Measurements from ENCODE around the gene CCDC34.

DNA sequence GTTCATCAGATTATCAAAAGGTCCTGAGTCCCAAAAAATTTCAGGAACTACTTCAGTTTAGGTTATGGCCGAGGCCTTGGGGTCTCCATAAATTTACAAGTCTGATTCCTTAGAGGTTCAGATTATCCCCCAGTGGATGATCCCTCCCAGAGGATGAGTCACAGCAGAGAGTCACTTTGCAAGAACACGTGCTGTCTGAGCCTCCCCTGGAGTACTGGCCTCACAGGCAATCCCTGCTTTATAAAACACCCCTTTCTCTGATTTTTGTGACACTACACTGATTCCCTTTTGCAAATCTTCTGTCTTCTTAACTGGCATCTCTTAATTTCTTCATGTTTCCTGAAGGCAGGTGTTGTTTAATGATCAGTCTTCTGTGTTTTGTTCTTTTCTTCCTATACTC is 45.3 kb downstream of the CCDC34 start:
- TF ChIP-seq, protein P1, sequence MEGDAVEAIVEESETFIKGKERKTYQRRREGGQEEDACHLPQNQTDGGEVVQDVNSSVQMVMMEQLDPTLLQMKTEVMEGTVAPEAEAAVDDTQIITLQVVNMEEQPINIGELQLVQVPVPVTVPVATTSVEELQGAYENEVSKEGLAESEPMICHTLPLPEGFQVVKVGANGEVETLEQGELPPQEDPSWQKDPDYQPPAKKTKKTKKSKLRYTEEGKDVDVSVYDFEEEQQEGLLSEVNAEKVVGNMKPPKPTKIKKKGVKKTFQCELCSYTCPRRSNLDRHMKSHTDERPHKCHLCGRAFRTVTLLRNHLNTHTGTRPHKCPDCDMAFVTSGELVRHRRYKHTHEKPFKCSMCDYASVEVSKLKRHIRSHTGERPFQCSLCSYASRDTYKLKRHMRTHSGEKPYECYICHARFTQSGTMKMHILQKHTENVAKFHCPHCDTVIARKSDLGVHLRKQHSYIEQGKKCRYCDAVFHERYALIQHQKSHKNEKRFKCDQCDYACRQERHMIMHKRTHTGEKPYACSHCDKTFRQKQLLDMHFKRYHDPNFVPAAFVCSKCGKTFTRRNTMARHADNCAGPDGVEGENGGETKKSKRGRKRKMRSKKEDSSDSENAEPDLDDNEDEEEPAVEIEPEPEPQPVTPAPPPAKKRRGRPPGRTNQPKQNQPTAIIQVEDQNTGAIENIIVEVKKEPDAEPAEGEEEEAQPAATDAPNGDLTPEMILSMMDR (IDR thresholded peaks at IDR 0.05; ENCODE audit: low read depth, low read length, missing input control): no peak
- TF ChIP-seq NR2F2 (IDR thresholded peaks at IDR 0.05): no peak
- TF ChIP-seq SP1 (IDR thresholded peaks at IDR 0.05): no peak
- TF ChIP-seq, protein P2, sequence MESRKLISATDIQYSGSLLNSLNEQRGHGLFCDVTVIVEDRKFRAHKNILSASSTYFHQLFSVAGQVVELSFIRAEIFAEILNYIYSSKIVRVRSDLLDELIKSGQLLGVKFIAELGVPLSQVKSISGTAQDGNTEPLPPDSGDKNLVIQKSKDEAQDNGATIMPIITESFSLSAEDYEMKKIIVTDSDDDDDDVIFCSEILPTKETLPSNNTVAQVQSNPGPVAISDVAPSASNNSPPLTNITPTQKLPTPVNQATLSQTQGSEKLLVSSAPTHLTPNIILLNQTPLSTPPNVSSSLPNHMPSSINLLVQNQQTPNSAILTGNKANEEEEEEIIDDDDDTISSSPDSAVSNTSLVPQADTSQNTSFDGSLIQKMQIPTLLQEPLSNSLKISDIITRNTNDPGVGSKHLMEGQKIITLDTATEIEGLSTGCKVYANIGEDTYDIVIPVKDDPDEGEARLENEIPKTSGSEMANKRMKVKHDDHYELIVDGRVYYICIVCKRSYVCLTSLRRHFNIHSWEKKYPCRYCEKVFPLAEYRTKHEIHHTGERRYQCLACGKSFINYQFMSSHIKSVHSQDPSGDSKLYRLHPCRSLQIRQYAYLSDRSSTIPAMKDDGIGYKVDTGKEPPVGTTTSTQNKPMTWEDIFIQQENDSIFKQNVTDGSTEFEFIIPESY (IDR thresholded peaks at IDR 0.05): no peak
- TF ChIP-seq, protein P3, sequence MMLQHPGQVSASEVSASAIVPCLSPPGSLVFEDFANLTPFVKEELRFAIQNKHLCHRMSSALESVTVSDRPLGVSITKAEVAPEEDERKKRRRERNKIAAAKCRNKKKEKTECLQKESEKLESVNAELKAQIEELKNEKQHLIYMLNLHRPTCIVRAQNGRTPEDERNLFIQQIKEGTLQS (IDR thresholded peaks at IDR 0.05): no peak
- no peak for TF ChIP-seq RAD21 (IDR thresholded peaks at IDR 0.05)
- TF ChIP-seq, protein P4, sequence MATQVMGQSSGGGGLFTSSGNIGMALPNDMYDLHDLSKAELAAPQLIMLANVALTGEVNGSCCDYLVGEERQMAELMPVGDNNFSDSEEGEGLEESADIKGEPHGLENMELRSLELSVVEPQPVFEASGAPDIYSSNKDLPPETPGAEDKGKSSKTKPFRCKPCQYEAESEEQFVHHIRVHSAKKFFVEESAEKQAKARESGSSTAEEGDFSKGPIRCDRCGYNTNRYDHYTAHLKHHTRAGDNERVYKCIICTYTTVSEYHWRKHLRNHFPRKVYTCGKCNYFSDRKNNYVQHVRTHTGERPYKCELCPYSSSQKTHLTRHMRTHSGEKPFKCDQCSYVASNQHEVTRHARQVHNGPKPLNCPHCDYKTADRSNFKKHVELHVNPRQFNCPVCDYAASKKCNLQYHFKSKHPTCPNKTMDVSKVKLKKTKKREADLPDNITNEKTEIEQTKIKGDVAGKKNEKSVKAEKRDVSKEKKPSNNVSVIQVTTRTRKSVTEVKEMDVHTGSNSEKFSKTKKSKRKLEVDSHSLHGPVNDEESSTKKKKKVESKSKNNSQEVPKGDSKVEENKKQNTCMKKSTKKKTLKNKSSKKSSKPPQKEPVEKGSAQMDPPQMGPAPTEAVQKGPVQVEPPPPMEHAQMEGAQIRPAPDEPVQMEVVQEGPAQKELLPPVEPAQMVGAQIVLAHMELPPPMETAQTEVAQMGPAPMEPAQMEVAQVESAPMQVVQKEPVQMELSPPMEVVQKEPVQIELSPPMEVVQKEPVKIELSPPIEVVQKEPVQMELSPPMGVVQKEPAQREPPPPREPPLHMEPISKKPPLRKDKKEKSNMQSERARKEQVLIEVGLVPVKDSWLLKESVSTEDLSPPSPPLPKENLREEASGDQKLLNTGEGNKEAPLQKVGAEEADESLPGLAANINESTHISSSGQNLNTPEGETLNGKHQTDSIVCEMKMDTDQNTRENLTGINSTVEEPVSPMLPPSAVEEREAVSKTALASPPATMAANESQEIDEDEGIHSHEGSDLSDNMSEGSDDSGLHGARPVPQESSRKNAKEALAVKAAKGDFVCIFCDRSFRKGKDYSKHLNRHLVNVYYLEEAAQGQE (IDR thresholded peaks at IDR 0.05): no peak
- no peak for TF ChIP-seq TAF1 (conservative IDR thresholded peaks at IDR 0.05)

All from liver (tissue), 3 donors.